ENCODE data around the gene OR52K2.

The OR52K2 gene

GRCh38 chr11:4448995-4449394, at the start of gene OR52K2:
Gene OR52K2 (plus strand): TSS chr11:4449295. CDS start chr11:4449340, 45 bp downstream.
- TF ChIP-seq TAF1 (IDR thresholded peaks at IDR 0.05; ENCODE audit: low read depth) (no peak), TCF12 (IDR thresholded peaks at IDR 0.05; ENCODE audit: low read depth) (no peak), USF1 (IDR thresholded peaks at IDR 0.05) (no peak), CEBPB (IDR thresholded peaks at IDR 0.05) (no peak), CREB1 (IDR thresholded peaks at IDR 0.05; ENCODE audit: low read depth) (no peak), TEAD4 (IDR thresholded peaks at IDR 0.05) (no peak), REST (IDR thresholded peaks at IDR 0.05; ENCODE audit: low read depth) (no peak), EGR1 (IDR thresholded peaks at IDR 0.05) (no peak), MAX (IDR thresholded peaks at IDR 0.05) (no peak), YY1 (IDR thresholded peaks at IDR 0.05; ENCODE audit: low read depth) (no peak), RAD21 (IDR thresholded peaks at IDR 0.05; ENCODE audit: low read depth) (no peak), FOXM1 (IDR thresholded peaks at IDR 0.05; ENCODE audit: borderline replicate concordance, low read depth) (no peak)

DNA sequence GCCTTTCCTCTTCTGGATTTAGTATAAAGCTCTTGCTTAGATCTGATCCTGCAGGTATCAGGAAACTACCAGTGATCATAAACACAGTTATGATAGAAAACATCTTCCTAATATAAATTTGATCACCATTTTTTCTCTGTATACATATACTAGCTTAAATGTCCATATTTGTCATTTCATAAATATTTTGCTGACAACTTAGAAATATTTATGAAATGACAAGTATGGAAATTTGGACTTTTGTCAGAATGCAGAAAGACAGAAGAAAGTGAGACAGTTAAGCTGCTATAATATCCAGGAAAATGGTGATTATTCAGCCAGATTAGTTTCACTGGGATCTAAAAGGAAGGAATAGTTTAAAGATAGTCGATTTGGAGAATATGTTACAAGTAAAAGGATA, 32.8 kb upstream of the OR52K2 start:
- TF ChIP-seq CREB1 (IDR thresholded peaks at IDR 0.05; ENCODE audit: low read depth): no peak
- no peak for TF ChIP-seq ZBTB7A (IDR thresholded peaks at IDR 0.05; ENCODE audit: low read depth)
- no peak for TF ChIP-seq EGR1 (IDR thresholded peaks at IDR 0.05)
- TF ChIP-seq TEAD4 (IDR thresholded peaks at IDR 0.05): no peak
- no peak for TF ChIP-seq EP300 (IDR thresholded peaks at IDR 0.05; ENCODE audit: borderline replicate concordance)
- no peak for TF ChIP-seq FOXM1 (IDR thresholded peaks at IDR 0.05; ENCODE audit: borderline replicate concordance, low read depth)
- TF ChIP-seq YY1 (IDR thresholded peaks at IDR 0.05; ENCODE audit: low read depth): no peak
- no peak for TF ChIP-seq TCF12 (IDR thresholded peaks at IDR 0.05; ENCODE audit: low read depth)
- no peak for TF ChIP-seq REST (IDR thresholded peaks at IDR 0.05; ENCODE audit: low read depth)
- TF ChIP-seq NFIC (IDR thresholded peaks at IDR 0.05): no peak
- no peak for TF ChIP-seq CEBPB (IDR thresholded peaks at IDR 0.05)
- TF ChIP-seq MAX (IDR thresholded peaks at IDR 0.05): no peak
- no peak for TF ChIP-seq TAF1 (IDR thresholded peaks at IDR 0.05; ENCODE audit: low read depth)
- no peak for TF ChIP-seq USF1 (IDR thresholded peaks at IDR 0.05)
- no peak for TF ChIP-seq RAD21 (IDR thresholded peaks at IDR 0.05; ENCODE audit: low read depth)

DNA sequence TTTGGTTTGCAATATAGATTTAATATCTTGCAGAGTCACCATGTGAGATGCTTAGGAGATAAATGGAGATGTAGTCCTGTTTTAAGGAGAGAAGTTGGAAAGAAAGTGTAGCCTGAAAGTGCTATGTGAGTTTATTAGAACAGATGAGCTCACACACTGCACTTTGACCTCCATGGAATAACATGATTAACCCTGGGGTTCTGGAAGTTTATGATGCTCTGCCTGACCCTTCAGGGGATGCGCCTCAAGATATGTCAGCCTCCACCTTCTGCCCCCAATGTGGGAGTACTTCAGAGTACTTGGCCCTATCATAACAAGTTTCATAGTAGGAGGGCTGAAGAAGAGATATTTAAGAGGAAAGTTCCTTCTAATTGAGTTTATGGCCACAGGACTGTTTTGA, 32.3 kb upstream of the OR52K2 start:
- TF ChIP-seq MAX (IDR thresholded peaks at IDR 0.05): no peak

DNA sequence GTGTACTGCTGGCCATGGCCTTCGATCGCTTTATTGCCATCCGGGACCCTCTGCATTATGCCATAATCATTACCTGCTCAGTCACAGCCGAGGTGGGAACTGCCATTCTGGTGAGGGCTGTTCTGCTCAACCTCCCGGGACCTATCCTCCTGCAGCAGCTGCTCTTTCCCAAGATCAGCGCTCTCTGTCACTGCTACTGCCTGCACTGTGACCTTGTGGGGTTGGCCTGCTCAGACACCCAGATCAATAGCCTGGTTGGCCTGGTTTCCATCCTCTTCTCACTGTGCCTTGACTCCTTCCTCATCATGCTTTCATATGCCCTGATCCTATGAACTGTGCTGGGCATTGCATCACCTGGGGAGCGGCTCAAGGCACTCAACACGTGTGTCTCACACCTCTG, 30.7 kb upstream of the OR52K2 start:
- no peak for TF ChIP-seq TEAD4 (IDR thresholded peaks at IDR 0.05)
- TF ChIP-seq ZBTB7A (IDR thresholded peaks at IDR 0.05; ENCODE audit: low read depth): no peak
- TF ChIP-seq MAX (IDR thresholded peaks at IDR 0.05): no peak

GRCh38 chr11:4430051-4430450, 19.0 kb upstream of the OR52K2 start:
- TF ChIP-seq REST (IDR thresholded peaks at IDR 0.05; ENCODE audit: low read depth) (no peak), EP300 (IDR thresholded peaks at IDR 0.05; ENCODE audit: borderline replicate concordance) (no peak), TEAD4 (IDR thresholded peaks at IDR 0.05) (no peak), YY1 (IDR thresholded peaks at IDR 0.05; ENCODE audit: low read depth) (no peak), RAD21 (IDR thresholded peaks at IDR 0.05; ENCODE audit: low read depth) (no peak), EGR1 (IDR thresholded peaks at IDR 0.05) (no peak), NFIC (IDR thresholded peaks at IDR 0.05) (no peak), USF1 (IDR thresholded peaks at IDR 0.05) (no peak), TCF12 (IDR thresholded peaks at IDR 0.05; ENCODE audit: low read depth) (no peak), CREB1 (IDR thresholded peaks at IDR 0.05; ENCODE audit: low read depth) (no peak), ZBTB7A (IDR thresholded peaks at IDR 0.05; ENCODE audit: low read depth) (no peak)

Measured in Ishikawa (cell line).